NCI-H2227 (cell line): ENCODE data around the gene HTR2A.
A peak's percentile ranks its signal among the peaks of the same experiment; 100 is the strongest.

ENCODE experiments used
- DNase-seq: peaks from one replicate; lab custom pipeline; 2025; ENCODE audit not compliant: unreplicated experiment; lab: John Stamatoyannopoulos, UW

The HTR2A gene

GRCh38 chr13:46896341-46897137, at the start of gene HTR2A:
HTR2A (minus strand) TSS chr13:46897053; CDS start chr13:46895906, 1,147 bp downstream.
- DNase-seq: no peak

DNA sequence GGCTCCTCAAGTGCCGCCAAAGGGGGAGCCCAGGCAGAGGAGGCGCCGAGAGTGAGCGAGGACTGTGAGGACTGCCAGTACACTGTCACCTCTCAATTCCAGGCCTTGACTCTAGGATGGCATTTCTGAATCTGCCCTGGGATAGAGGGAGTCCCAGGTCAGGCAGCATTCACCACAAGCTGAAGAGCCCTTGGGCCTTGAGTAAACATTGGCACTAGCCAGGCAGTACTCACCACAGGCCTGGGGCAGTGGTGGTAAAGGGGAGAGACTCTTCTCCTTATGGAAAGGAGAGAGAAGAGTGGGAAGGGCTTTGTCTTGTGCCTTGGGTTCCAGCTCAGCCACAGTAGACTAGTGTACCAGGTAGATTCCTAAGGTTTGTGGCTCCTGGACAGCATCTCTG, 39.7 kb upstream of the HTR2A start:
- no peak for DNase-seq

DNA sequence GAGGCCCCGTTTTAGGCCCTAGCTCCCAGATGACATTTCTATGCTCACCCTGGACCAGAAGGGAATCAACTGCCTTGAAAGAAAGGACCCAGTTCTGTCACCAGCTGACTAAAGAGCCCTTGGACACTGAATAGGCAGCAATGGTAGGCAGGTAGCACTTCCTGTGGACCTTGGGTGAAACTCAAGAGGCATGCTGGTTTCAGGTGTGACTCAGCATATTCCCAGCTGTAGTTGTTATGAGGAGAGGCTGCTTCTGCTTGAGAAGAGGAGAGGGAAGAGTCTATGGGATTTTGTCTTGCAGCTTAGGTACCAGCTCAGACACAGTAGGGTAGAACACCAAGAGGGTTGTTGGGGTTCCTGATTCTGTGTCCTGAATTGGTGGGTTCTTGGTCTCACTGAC, 37.9 kb upstream of the HTR2A start:
- no peak for DNase-seq

DNA sequence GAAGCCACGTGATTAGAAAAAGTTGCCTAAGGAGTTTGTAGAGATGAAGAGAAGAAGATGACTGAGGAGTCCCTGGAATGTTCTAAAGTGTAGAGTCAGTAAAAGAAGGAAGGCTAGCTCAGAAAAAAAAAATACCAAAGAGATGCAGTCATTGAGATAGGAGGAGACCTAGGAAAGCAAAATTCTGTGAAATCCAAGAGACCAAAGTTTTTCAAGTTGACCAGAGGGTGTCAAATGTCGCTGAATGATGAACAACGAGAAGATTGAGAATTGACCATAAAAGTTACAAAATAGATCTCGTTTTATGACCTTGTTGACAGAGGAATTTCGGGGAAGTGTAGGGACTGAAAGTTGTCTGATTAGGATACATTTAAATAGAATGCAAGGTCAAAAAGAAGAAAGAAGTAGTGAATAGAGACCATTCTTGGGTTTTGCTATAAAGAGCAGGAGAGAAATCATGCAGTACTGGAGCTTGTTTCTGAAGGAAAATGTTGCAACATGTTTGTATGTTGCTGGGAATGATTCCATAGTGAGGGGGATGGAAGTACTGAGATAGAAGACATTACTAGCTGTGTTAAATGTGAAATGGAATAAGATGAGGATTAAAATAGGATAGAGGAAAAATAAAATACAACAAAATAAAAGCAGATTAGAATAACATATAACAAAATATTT, 30.2 kb upstream of the HTR2A start:
- no peak for DNase-seq

DNA sequence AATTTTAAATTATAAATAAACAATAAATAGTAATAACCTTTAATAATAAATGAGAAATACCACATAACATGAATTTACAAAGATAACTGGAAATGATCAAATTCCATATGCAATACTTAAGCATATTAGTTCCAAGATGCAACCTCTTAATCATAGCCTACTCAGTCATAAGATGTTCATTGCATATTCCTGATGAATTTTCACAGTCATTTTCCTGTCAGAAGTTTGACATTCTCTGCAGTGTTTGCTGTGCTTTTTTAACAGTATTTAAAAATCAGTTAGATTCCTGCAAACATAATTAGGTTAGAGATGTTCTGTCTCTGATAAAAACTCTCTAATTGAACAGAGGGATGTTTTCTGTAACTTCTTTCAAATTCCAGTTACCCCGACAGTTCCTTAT, 28.6 kb upstream of the HTR2A start:
- no peak for DNase-seq

GRCh38 chr13:46914341-46914740, 17.5 kb upstream of the HTR2A start:
- DNase-seq: no peak

DNA sequence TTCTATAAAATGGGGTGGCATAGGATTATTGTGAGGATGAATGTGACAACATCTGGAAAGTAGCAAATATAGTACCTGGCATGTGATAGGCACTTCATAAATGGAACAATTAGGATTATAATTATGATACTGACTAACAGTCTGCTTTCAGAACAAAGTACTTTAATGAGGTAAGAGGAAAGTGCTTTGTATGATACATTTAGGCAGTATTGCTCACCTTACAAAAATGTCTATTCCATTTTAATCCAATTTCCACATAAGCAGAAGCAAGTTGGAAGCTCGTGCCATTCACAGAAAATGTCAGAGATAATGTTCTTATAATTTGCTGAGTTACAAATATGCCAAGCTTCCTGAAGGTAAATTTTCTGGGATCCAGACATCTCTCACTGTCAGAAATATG, 16.9 kb upstream of the HTR2A start:
- no peak for DNase-seq

DNA sequence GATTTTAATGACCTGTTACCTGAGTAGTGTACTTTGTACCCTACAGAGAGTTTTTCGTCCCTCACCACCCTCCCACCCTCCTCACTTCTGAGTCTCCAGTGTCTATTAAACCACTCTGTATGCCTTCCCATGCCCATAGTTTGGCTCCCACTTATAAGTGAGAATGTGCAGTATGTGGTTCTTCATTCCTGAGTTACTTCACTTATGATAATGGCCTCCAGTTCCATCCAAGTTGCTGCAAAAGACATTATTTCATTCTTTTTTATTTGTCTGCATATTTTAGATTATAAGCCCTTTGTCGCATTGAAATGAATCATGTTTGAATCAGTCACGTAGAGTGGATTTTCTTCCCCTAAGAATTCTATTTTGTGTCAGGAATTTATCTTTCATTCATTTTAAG, 12.2 kb upstream of the HTR2A start:
- DNase-seq: no peak

DNA sequence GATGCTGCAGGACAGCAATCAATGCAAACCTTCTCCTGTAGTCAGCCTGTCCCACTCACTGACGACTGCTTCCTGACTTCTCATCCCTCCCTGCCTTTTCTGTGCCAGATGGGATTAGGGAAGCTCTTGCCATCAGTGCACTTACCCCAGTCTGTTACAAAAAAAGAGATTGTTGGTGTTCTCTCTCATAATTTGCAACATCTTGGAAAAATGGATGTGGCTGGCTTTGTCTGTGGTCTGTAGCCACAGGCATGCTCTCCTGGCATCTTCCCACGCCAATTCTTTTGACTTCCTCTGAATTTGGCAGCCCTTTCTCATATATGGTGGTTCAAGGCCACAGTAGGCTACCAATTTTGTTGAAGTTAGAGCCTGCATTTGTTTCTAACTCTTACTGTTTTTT, 11.6 kb upstream of the HTR2A start:
- no peak for DNase-seq

- no peak for DNase-seq
Observed at GRCh38 chr13:46906405-46906804, 9.6 kb upstream of the HTR2A start.

DNA sequence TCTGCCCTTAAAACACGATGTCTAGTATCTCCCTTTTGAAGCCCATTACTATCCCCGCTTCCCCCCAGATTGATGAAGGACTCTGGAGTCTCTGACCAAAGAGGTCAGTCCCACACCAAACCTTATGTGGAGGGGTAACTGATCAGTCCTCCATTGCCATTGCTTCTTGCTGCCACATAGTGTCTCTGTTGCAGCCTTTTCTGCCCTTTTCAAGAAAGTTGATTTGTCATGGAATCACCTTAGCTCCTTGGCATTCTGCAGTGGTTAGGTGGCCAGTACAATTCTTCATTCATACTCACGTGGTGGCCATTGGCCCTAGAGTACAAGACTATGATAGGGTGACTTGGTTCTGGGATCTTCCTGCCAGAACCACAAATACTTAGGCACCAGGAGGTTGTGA, 8.4 kb upstream of the HTR2A start:
- DNase-seq: no peak

DNA sequence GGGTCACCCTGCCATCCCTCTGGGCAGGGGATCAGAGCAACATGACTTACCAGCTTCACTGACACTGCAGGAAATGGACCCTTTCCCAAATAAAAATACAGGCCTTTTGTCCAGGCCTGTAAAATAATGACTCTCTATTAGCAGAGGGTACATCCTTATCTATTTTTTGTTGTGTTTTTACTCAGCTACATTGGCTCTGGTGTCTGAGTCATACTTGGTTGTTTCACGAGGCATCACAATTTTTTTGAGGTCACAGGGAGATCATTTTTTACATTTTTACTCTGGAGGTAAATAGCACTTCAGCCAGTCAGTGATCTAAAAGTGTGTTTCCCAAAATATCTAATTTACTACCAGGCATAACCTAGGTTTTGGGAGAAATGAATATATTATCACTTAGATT, 6.9 kb upstream of the HTR2A start:
- DNase-seq: no peak

GRCh38 chr13:46901721-46902120, 4.9 kb upstream of the HTR2A start:
- no peak for DNase-seq

- no peak for DNase-seq
Observed at GRCh38 chr13:46899801-46900200, 2.9 kb upstream of the HTR2A start.

DNA sequence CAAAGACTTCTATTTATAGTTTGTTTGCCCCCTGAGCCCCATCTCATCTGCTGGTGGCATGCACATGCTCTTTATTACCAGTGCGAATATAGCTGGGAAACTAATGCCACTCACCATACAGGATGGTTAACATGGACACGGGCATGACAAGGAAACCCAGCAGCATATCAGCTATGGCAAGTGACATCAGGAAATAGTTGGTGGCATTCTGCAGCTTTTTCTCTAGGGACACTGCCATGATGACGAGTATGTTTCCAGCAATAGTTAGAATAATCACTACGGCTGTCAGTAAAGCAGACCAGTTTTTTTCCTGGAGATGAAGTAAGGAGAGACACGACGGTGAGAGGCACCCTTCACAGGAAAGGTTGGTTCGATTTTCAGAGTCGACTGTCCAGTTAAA, 1.5 kb downstream of the HTR2A start:
- no peak for DNase-seq

DNA sequence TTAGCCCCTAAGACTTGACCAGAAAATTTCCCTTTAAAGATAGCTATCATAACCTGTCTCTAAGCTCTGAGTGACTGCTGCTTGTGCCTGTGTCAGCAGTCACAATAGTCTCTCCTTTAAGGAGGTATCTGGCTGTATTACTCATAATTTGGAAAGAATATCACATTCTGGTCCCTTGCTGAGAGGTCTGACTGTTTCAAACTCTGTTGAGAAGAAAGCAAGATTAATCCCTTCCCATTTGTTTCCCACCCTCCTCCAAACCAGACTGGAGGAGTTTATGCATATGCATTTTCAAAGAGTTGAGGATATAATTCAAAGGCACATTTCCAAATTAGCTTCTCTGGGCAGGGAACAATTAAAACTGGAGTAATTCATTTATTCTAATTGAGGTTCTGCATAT, 2.3 kb downstream of the HTR2A start:
- DNase-seq: no peak

DNA sequence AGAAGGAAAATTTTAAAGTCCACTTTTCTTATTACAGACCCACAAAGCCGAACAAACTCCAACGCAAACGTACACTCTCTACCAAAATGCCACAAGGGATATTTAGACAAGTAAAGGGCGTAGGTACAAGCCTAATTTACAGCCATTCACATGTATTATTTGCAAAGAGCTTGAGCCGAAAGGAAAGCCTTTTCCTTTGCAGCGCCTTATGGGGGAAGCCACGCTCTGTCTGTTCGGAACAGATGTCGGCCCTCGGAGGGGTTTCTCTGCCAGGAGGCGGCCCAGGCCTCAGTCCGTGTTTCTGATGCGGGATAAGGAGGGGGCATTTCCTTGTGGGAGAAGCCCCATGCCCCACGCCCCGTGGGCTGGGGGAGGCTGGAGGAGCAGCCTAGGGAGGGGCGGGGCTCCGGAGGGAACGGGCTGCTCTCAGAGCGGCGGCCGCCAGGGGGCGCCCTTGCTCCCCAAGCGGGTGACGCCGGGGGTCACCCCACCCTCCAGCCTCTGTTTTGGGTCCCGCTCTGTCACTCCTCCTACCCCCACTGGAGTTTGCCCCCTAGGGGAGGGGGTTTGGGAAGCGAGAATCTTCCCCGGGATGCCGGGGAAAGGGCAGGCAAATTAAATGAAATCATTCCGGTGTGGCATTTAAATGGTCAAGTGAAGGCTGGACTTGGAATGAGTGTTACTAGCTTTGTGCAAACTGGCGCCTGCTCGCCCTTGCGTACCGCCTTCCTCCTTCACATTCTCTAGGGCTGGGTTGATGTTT, 2.9 kb downstream of the HTR2A start:
- peak; percentile 46 for DNase-seq

DNA sequence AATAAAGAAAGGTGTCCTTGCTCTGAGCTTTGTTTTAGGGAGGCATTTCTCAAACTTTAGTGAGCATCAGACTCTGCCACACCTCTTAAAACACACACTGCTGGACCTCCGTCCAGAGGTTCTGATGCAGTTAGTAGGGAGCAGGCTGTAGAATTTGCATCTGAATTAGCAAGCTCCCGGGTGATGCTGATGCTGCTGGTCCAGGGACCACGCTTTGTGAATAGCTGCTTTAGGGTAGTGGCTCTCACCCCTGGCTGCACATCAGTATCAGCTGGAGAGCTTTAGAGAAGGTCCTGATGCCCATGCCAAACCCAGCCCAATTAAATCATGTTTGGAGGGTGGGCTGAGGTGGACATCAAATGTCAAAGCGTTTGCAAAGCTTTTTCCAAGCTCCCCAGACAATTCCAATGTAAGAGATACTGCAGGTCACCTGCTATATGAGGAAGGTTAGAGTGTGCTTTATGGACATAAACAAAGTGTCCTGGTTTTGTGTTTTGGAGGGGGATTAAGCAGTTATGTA, 3.6 kb downstream of the HTR2A start:
- DNase-seq: no peak

GRCh38 chr13:46885018-46885417, 11.8 kb downstream of the HTR2A start:
- DNase-seq: no peak

DNA sequence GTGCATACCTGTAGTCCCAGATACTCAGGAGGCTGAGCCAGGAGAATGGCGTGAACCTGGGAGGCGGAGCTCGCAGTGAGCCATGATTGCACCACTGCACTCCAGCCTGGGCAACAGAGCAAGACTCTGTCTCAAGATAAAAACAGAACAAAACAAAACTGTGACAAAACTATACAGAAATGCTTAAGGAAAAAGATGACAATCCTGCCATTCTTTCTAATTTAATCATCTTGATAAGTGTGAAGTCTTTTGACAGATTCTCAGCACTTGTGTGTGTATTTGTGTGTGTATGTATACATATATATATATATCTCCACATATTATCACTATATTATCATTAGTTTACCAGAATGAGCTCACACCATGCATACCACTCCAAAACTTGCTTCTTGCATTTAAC, 12.3 kb downstream of the HTR2A start:
- DNase-seq: no peak

GRCh38 chr13:46881621-46882020, 15.2 kb downstream of the HTR2A start:
- no peak for DNase-seq

GRCh38 chr13:46874006-46874405, 22.8 kb downstream of the HTR2A start:
- no peak for DNase-seq
